Neural cell (in vitro differentiated cells): Measurements from ENCODE around the gene CUBN.

Experiments used
- CTCF ChIP-seq: fragments of 450-650 bp; IDR thresholded peaks from 2 replicates; pipeline ENCODE4 v1.5.1; 2014; ENCODE audit warnings: antibody characterized with exemption, mild to moderate bottlenecking, moderate library complexity; ENCODE audit not compliant: poor library complexity, severe bottlenecking
- EP300 ChIP-seq: fragments of 450-650 bp; conservative IDR thresholded peaks from 2 replicates; pipeline ENCODE4 v1.6.1; 2014; ENCODE audit warnings: antibody characterized with exemption, mild to moderate bottlenecking, moderate library complexity; ENCODE audit not compliant: poor library complexity, severe bottlenecking
- EZH2 ChIP-seq: fragments of 200-600, 300-800 bp; shearing (Covaris generic), sonication (generic); IDR thresholded peaks from 2 replicates; pipeline ENCODE4 v1.6.1; 2014; ENCODE audit warnings: antibody characterized with exemption, low read length, borderline replicate concordance, mild to moderate bottlenecking; ENCODE audit not compliant: insufficient read depth, poor library complexity, severe bottlenecking
- TAF1 ChIP-seq: IDR thresholded peaks from 2 replicates; pipeline ENCODE4 v1.6.1; 2012; ENCODE audit warnings: low read depth
- TF ChIP-seq, protein P1 (sequence below): IDR thresholded peaks from 2 replicates; pipeline ENCODE4 v1.6.1; 2012; ENCODE audit warnings: borderline replicate concordance

DNA sequence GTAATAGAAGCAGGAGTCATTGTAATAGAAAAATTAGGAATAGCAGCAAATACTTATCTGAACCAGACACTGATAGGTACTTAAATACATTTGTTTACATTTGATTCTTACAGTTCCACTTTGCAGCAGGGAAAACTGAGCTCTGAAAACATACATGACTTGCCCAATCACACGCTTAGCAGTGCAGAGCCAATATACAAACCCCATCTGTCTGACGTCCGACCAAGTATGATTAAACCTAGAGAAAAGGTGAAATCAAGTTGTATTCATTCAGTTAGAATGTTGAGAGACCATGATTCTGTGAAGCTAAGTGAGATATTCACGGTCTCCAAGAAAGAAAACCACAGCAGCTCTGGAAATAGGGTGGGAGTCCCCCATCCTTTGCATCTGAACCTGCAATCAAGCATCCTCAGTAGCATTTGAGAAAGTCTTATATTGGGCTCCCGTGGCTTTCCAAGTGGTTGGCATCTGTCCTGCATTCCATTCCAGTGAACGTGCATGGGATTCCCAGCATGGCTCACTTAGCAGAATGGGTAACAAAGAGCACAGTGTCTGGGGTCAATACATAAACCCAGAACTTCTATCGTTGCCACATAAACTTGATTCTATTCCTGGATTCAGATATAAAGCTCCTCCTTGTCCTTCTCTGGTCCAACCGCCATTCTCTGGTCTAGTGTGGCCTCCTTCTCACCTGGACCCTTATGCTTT is 163.7 kb downstream of the CUBN start:
- TF ChIP-seq EP300 (no peak), CTCF (no peak), TAF1 (no peak), EZH2 (no peak)
- TF ChIP-seq, protein P1, sequence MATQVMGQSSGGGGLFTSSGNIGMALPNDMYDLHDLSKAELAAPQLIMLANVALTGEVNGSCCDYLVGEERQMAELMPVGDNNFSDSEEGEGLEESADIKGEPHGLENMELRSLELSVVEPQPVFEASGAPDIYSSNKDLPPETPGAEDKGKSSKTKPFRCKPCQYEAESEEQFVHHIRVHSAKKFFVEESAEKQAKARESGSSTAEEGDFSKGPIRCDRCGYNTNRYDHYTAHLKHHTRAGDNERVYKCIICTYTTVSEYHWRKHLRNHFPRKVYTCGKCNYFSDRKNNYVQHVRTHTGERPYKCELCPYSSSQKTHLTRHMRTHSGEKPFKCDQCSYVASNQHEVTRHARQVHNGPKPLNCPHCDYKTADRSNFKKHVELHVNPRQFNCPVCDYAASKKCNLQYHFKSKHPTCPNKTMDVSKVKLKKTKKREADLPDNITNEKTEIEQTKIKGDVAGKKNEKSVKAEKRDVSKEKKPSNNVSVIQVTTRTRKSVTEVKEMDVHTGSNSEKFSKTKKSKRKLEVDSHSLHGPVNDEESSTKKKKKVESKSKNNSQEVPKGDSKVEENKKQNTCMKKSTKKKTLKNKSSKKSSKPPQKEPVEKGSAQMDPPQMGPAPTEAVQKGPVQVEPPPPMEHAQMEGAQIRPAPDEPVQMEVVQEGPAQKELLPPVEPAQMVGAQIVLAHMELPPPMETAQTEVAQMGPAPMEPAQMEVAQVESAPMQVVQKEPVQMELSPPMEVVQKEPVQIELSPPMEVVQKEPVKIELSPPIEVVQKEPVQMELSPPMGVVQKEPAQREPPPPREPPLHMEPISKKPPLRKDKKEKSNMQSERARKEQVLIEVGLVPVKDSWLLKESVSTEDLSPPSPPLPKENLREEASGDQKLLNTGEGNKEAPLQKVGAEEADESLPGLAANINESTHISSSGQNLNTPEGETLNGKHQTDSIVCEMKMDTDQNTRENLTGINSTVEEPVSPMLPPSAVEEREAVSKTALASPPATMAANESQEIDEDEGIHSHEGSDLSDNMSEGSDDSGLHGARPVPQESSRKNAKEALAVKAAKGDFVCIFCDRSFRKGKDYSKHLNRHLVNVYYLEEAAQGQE: no peak
